Measurements from ENCODE around the gene C11orf42.
"Not testable (repeated sequence)": the region's sequence is repeated elsewhere in the genome, so short reads cannot be mapped to it uniquely, and the experiment has no call there.

Gene C11orf42

GRCh38 chr11:6223854-6224253, 18.5 kb downstream of the C11orf42 start:
- DNase-seq (ENCODE audit: low read depth), result no peak

- no peak for DNase-seq (ENCODE audit: low read depth)
Measured at GRCh38 chr11:6224421-6224820, 19.1 kb downstream of the C11orf42 start.

- no peak for DNase-seq (ENCODE audit: low read depth)
Measured at GRCh38 chr11:6225024-6225423, 19.7 kb downstream of the C11orf42 start.

- DNase-seq (ENCODE audit: low read depth), result no peak
Measured at GRCh38 chr11:6225896-6226295, 20.5 kb downstream of the C11orf42 start.

- no peak for DNase-seq (ENCODE audit: low read depth)
Measured at GRCh38 chr11:6228520-6228919, 23.2 kb downstream of the C11orf42 start.

GRCh38 chr11:6229911-6230310, 24.6 kb downstream of the C11orf42 start:
- DNase-seq (ENCODE audit: low read depth), result no peak

GRCh38 chr11:6232899-6233298, 27.5 kb downstream of the C11orf42 start:
- DNase-seq (ENCODE audit: low read depth), result no peak

GRCh38 chr11:6233984-6234386, 28.6 kb downstream of the C11orf42 start:
- no peak for DNase-seq (ENCODE audit: low read depth)

GRCh38 chr11:6234387-6235107, 29.2 kb downstream of the C11orf42 start, which contains the start of gene FHIP1B:
Gene FHIP1B (minus strand): TSS chr11:6234636. CDS start chr11:6224516, 10,120 bp downstream.
- peak; percentile 99 for DNase-seq (ENCODE audit: low read depth)

- no peak for DNase-seq (ENCODE audit: low read depth)
Measured at GRCh38 chr11:6237266-6237665, 31.9 kb downstream of the C11orf42 start.

GRCh38 chr11:6237761-6238302, 32.5 kb downstream of the C11orf42 start:
- DNase-seq (ENCODE audit: low read depth), result no peak

GRCh38 chr11:6238902-6239301, 33.5 kb downstream of the C11orf42 start, which contains the start of gene CNGA4:
Gene CNGA4 (plus strand): TSS chr11:6239089. CDS start chr11:6239207, 118 bp downstream.
- no peak for DNase-seq (ENCODE audit: low read depth)

- DNase-seq (ENCODE audit: low read depth), result no peak
Measured at GRCh38 chr11:6240139-6240538, 34.8 kb downstream of the C11orf42 start.

GRCh38 chr11:6240781-6241180, 35.4 kb downstream of the C11orf42 start:
- DNase-seq (ENCODE audit: low read depth), result no peak

- no peak for DNase-seq (ENCODE audit: low read depth)
Measured at GRCh38 chr11:6241316-6241715, 36.0 kb downstream of the C11orf42 start.

GRCh38 chr11:6245536-6245935, 40.2 kb downstream of the C11orf42 start:
- DNase-seq (ENCODE audit: low read depth), result no peak

- no peak for DNase-seq (ENCODE audit: low read depth)
Measured at GRCh38 chr11:6248248-6248647, 42.9 kb downstream of the C11orf42 start.

- DNase-seq (ENCODE audit: low read depth), result not testable (repeated sequence)
Measured at GRCh38 chr11:6248897-6249296, 43.5 kb downstream of the C11orf42 start.

- peak; percentile 52 for DNase-seq (ENCODE audit: low read depth)
Measured at GRCh38 chr11:6249770-6250555, 44.6 kb downstream of the C11orf42 start.

- peak; percentile 38 for DNase-seq (ENCODE audit: low read depth)
Measured at GRCh38 chr11:6251120-6251733, 45.9 kb downstream of the C11orf42 start.

GRCh38 chr11:6251990-6252473, 46.7 kb downstream of the C11orf42 start:
- DNase-seq (ENCODE audit: low read depth), result no peak

GRCh38 chr11:6253197-6253596, 47.8 kb downstream of the C11orf42 start:
- DNase-seq (ENCODE audit: low read depth), result no peak

All from HS-27A (cell line).